Stimulated activated CD8-positive, alpha-beta memory T cell treated with anti-CD3 and anti-CD28 coated beads, Interleukin-2, amount 100 ng/mL, for 1 hour (primary cell): ENCODE data around the gene AKAP13.
A peak's percentile ranks its signal among the peaks of the same experiment; 100 is the strongest.

Experiments used
- DNase-seq, 2 donors: peaks; one replicate each; pipeline ENCODE4 v3.0.0-alpha.2; 2020; ENCODE audit warnings: low read depth in 2 of 2

Gene AKAP13

DNA sequence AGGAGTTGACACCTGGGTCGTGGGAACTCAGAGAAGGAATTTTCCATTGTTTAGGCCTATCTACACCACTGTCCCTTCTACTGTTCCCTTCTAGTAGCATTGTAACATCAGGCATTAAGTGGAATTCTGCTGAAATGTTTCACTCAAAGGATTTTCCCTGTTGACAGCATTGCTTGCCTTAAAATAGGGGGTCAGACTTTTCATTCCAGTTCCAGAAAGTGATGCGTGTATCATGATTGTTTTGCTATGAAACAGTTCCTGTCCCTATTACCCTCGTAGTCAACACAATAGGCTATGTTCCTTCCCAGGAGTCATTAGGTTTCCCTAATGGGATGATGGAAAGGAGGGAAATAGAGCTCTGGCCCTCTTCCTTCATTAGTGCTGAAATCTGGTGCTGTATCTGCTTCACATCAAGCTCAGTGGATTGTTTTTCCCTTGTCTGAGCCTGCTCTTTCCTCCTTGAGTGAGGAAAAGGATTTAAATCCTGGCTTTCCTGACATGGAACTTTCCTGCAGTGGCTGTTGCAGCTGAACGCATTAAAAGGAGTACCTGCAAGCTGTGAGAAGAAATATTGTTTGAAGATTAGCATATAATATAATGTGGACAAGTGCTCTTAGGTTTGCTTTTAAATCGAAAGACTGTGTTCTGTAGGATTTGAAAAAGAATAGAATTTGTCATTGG is 218.5 kb downstream of the AKAP13 start:
- DNase-seq: no peak

DNA sequence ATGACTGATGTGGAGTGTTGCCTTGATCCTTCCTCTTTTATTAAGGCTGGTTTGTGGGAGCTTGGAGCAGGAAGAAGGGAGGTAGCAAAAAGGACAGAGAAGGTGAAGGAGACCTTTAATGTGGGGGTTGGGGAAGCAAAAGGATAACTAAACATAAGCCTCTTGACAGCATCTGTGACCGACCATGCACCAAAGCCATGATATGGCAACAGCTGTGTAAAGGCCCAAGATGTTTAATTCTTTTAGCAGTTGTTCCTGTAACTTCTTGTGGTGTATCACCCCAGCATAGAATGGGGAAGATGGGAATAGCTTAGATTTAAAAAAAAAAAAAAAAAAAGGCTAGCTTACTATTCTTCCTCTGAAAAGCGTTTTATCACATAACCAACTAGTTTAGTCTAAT is 219.6 kb downstream of the AKAP13 start:
- no peak for DNase-seq

DNA sequence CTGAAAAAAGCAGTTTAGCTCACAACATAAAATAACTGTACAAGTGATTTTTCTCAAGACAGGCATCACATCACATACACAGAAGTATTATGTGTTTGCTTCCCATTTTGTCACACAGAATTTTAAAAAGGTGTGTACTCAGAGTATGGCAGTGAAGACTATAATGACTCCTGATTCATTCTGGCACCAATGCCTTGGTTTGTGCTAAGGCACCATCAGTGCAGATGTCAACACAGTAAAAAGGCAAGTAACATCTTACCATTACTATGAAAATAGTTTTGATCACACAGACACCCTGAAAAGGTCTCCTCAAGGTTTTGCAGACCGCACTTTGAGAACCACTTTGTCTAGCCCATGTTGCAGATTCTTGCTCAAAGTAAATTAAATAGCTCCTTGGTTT is 222.8 kb downstream of the AKAP13 start:
- no peak for DNase-seq

DNA sequence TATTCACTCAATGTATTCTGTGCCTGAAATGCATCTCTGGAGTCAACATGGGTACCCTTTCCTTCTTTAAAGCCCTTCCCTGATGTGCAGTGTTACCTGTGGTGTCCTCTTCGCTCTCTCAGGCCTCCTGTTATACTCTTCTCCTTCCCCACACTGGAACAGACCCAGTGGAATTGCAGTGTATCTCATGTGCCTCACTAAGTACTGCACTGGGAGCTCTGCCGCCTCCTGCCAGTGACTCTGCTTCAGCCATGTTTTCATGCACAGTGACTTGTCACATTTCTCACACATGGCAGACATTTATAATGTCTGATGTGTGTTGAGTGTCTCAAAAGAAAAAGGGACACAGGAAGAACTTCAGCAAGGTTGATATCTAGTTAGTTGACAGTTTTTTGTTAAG is 223.3 kb downstream of the AKAP13 start:
- DNase-seq: no peak

DNA sequence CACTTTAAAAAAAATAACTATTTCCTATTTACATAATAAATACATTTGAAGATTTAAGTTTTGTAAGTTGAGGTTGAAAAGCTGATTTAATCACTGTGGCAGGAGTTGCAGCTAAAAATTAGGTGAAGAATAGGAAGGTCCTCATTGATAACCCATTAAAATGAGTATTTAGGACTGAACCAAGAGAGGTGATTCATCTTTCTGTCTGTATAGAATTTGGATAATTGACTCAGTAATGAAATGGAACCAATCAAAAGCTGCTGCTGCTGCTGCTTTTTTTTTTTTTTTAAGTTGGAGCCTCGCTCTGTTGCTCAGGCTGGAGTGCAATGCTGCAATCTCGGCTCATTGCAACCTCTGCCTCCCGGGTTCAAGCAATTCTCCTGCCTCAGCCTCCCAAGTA is 223.8 kb downstream of the AKAP13 start:
- no peak for DNase-seq

DNA sequence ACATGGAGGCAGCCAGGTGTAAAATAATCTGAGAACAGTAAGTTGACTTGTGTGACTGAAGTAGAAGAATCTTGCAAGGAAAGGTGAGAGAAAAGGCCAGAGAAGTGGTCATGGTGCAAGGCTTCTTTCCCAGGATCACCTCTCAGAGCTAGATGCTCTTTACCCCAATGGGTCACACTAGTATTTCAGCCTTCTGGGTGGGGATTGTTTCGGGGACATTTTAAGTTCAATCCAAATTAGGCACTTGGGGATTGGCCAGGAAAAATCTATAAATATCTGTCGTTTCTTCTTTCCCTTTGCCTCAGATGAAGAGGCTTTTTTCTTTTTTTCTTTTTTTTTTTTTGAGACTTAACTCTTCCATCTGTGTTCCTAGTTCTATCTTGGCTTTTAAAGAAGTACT is 226.3 kb downstream of the AKAP13 start:
- DNase-seq: no peak

DNA sequence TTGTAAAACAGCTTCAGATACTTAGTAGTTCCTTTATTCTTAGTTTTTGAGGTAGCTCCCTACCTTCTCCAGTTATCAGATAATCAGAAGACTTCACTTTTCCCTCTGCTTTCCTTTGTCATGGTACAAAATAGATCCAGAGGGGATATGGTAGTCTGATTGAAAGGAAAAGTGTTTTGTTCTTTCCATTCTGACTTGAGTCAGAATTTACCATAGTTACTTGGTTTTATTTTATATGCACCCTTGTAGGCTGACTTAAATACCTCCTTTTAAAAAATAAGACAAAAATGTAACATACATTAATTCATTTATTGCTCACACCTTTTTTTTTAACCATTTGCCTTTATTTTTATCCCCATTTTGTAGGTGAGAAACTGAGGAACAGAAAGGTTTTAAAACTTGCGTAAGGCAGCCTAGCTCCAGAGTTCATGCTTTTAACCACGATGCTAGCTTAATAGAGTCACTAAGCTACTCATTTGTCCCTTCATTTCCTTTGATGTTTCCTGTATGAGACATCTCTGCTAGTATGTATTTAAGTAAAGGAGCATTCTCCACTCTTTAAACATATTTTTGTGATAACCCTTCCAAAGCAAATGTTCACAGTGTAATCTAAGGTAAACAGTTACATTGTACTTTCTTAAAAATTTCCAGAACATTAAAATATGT is 226.9 kb downstream of the AKAP13 start:
- DNase-seq: no peak

DNA sequence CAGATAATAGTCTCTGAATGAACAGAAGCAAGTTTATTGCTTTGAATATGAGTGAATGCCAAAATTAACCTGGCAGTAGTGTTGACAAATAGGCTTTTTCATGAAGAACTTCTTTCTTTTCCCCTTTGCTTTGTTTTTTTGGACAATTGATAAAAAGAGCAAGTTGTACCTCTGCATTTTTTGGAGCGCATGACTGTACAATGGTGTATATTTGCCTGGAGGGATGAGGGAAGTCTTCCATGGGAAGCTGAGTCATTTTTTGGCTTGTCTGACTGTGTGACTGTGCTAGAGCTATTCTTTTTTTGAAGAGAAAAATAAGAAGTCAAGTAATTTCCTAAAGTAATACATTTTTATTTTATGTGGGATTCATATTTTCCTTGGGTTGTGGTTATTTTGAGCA is 227.4 kb downstream of the AKAP13 start:
- DNase-seq: no peak

DNA sequence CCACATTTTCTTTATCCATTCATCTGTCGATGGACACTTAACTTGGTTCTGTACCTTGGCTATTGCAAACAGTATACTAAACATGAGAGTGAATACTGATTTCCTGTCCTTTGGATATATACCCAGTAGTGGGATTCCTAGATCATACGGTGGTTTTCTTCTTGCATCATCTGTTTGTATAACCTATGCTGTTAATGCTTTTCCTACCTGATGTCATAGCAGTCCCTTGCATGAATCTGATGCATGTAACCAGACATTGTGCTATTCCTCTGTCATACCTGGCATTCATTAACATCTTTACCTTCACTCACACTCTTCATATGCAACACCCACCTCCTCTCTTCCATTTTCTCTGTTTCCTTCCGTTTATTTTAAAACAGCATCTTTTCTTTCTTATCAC is 229.1 kb downstream of the AKAP13 start:
- DNase-seq: no peak

DNA sequence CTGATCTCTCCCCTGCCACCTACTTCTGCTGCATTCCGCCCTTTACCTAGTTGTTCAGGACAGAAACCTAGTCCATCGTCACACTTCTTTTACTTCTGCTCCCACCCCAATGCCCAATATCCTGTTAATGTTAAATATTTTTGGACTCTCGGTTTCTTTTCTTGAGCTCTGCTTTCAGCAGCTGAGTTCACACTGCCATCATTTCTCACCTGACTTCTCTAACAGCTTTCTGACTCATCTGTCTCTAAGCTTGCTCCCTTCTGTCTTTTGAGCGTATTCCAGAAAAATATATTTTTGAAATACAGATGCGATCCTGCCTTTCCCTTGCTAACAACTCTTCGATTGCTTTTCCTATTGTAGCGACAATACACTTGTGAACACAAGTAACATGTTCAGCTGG is 231.0 kb downstream of the AKAP13 start:
- DNase-seq: no peak

DNA sequence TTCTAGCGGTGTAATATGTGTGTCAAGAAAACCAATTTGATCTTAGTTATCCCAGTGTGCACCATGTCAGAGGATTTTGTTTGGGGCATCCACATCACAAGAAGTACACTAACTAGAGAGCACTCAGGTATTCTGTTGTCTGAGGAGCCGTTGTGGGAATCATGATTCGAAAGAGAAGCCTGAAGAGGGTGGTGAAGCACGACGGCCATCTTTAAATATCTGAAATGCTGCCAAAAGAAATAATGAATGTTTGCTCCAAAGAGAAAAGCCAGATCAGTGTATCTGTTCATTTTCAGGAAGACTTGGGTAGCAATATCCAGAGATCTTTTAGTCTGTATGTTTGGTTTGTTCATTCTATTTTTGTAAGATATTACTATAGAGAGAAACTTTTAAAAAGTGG is 233.7 kb downstream of the AKAP13 start:
- no peak for DNase-seq

DNA sequence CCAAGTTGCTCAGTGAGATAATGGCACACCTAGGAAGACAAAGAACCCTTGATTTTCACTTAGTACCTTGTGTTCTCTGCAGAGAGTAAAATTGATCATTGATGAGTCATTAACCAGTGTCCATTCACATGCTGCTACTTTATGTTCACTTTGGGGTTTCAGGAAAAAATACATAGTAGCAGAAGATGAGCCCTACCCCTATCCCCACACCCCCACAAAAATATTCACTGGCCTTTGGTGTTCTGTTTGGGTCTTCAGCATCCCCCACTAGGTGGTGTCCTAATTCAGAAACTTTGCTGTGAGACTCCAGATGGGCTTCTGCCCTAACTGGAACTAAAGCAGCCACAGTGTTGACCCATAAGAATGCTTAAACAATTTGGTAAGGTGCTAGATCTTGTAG is 235.5 kb downstream of the AKAP13 start:
- no peak for DNase-seq

DNA sequence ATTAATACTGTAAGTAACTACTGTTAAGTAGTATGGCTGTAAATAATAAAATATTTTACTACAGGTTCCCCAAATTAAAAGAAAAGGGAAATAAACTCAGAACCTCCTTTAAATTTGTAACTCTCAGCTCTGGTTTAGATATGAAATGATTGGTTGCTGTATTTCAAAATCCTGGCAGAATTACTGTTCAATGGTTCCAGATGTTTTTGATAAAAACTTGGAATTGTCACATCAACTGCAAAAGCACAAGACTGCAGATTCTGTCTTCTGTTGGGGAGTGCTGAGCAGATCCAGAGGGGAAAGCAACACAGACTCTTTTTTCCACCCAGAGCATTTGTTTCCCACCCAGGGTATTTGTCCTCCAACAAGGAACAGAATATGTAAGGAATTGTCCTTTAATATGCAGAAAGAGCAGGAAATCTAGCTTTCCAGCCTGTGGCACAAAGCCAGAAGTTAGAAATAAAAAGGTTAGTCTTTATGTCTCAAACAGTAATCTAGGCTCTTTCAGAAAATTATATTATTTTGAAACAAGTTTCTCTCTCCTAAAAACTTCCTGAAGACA is 236.2 kb downstream of the AKAP13 start:
- DNase-seq: no peak

DNA sequence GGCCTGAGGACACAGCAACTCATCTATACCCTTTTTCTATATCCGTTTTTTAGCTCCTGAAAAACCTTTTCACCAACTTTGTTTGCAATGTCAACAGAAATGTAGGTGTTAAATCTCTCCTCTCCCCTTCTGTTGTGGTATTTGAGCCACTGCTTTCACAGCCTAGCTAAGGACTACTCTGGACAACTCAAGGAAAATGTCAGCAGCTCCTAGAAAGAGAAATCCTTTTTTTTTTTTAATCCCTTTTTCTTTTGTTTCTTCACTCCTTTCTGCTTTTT is 237.8 kb downstream of the AKAP13 start:
- no peak for DNase-seq

DNA sequence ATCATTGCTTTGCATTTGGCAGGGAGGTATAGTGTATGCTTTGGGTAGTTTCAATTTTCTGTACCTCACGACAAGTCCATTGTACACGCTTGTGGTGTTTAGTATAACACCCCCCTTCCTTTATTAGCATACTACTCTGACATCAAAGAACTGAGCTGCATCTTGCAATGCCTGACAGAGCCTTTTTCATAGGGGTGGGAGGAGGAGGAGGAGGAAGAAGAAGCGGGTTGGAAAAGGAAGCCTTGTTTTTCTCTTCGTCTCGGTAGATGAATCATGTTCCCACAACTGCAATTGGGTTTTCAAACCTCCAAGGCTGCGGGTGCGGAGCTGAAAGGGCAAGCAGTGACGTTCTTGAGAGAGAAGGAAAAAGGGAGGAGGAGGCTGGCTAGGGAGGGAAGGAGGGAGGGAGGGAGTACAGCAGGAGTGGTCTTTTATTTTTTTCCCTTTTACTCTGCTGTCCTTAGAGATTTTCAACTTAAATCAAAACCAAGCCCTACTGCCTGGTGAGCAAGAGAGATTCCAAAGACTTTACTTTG is 238.6 kb downstream of the AKAP13 start:
- peak in 1 of 2 donors; percentile 13 for DNase-seq

DNA sequence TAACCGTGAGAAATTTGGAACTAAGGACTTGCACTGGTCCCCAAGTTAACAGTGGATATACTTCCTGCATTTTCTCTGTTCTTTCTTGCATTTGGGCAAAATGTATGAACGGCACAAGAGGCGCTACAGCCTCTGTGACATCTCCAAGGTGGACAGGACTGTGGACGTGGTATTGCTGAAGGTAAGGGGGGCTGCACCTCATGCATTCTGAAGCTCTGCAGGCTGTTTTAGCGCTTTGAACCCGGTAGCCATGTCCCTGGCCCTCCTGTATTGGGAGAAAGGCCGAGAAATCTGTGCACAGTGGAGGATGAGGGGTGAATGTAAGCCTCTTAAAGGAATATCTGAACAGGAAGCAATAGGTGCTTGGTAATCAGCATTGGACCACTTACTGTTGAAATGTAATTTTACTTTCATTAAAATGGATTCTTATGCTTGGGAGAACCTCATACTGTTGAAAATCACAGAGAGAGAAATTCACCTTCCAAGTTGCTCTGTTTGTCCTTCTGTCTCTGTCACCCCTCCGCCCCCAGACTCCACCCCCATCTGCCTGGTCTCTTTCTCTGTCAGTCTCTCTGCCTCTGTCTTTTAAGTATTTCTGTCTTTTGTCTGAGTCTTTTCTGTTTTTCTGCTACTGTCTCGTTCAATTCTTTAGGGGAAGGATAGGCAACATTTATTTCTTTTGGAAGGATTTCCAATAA is 239.7 kb downstream of the AKAP13 start:
- DNase-seq: no peak

DNA sequence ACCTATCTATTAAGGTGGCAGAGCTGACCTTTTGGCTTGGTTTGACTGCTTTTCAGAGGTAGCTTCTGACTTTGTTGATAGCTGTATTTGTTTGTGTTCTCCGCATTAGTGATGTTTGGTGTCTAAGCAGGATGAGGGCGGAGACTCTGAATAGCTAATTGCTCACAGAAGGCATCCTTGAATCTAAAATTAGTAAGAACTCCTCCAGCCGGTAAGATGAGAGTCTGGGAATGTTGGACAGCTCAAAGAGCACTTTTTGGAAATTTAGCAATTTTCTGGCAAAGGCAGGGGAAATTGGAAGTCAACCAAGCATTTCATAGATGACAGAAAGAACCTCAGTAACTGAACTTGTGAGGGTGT is 240.3 kb downstream of the AKAP13 start:
- no peak for DNase-seq

DNA sequence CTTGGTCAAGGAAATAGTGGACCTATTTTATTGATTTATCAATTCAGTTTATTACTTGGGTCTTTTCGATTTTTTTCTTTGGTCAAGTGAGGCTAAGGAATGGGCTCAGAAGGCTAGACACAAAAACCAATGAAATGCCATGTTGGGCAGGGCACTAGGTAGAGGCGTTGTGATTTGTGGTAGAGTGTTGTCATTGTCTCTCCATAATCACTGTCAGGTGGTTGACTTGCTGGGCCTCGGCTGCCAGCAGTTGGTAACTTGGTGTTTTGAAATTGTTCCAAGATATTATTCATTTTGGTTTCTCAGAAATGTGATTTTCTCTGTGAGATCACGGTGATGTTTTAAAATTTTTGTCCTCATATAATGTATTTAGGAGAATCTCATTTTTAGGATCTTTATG is 240.7 kb downstream of the AKAP13 start:
- DNase-seq: no peak

DNA sequence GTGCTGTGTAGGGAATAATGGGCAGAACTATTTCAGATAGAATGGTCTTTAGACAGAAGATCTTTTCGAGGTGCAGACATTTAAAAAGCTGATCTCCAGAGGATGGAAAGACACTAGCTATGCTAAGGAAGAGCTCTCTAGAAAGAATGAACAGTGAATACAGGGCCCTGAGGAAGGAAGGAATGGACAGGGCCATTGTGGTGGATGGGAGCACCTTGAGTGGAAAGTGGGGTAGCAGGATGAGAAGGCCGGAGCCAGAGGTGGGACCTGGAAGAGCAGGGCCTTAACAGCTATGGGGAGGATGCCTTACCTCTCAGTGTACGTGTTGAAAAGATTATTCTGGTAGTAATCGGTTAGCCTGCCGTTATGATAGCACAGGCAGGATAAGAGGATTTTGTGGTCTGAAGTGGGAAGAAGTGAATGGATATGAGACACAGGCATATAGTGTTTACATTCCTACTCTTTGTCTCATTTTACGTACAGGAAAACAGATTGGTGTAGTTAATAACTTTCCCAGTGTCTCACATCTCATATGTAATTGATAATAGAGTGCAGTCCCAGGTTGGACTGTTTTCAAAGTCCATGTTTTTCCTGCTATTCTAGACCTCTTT is 241.9 kb downstream of the AKAP13 start:
- no peak for DNase-seq

DNA sequence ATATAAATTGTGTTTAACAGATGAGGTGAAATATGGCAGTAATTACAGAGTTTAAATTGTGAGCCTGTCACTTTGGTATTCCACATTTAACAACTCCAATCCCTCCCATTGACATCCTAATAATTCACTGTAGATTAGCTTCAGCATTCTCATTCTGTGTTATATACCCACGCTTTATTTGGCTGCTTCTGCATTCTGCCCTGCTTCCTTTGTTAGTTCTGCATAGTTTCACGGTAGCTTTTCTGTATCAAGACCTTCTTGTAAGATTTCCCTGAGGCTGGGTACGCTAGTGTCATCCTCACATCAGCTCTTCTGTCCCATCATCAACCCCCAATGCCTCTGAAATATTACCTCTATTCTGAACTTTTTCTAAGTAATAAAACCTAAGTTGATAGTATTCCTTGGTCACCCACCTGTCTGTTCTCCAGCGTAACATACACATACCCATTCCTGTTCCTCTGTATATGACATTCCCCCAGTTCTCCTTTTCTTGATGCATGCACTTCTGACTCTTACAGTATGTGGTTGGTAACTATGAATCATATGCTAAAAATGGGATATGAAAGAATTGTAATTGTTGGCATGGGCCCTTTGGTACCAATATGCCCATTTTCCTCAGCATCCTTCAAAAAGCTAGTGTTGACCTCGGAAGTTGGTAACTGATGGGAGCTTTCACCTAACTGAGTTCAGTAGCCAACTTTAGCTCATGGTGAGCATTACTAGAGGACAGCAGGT is 243.1 kb downstream of the AKAP13 start:
- DNase-seq: no peak

DNA sequence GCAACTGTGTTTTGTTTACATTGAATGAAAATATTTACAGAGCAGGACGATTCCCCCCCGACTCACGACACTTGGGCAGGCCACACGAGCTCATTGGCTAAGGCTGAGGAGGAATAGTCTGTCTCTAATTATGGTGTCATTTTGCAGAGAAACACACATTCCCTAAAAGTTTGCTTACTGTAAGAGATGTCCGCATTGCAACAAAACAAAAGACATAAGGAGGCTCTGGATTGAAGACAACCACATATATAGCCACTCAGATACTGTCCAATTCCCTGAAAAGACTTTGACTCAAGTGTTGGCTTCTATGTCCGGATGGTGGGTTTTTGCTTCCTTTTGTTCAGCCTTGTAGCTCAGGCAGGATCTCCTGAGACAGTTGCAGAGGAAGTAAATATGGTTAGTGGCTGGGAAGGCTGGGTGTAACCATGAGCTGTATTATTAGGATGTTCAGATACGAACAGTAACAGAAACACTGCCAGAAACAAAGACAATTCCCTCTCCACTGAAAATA is 243.9 kb downstream of the AKAP13 start:
- DNase-seq: no peak
